Right lobe of liver (tissue), 4 donors: ENCODE measurements around the gene EMILIN2.

Experiments used
- POLR2A ChIP-seq: fragments of 450-650 bp; IDR thresholded peaks from one replicate; pipeline ENCODE4 v1.6.1; 2017; ENCODE audit warnings: antibody characterized with exemption, mild to moderate bottlenecking
- TF ChIP-seq, protein P1 (sequence below), 4 donors: fragments of 200-600 bp in 3 of 4; fragments of 450-650 bp in 1 of 4; IDR thresholded peaks; one replicate each; pipeline versions ENCODE4 v1.5.1 to v1.8.0; 2016 to 2022; ENCODE audit warnings: antibody characterized with exemption in 4 of 4, mild to moderate bottlenecking in 2 of 4
- donor health status: DM: no; HTN: no; CAD: no.
- donor health status: DM: no; HTN: no; CAD: no.
- donor health status: DM: no; HTN: yes; CAD: no.

DNA sequence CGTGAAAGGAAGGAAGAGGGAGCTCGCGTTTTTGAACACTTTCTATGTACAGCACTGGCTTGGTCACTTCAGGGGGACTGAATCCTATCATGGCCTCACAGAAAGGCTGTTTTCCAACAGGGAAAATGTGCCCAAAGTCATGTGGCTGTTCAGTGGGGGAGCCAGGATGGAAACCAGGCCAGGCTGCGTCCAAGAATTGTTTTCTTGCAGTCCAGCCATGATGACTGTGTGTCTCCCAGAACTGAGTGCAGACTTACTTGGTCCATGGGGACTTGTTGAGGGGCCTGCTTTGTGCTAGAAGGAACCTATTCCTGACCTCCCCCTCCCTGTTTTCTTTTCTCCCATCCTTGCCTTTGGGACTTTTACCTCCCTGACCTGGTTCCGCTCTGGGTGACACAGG, 46.9 kb downstream of the EMILIN2 start:
- TF ChIP-seq, protein P1, sequence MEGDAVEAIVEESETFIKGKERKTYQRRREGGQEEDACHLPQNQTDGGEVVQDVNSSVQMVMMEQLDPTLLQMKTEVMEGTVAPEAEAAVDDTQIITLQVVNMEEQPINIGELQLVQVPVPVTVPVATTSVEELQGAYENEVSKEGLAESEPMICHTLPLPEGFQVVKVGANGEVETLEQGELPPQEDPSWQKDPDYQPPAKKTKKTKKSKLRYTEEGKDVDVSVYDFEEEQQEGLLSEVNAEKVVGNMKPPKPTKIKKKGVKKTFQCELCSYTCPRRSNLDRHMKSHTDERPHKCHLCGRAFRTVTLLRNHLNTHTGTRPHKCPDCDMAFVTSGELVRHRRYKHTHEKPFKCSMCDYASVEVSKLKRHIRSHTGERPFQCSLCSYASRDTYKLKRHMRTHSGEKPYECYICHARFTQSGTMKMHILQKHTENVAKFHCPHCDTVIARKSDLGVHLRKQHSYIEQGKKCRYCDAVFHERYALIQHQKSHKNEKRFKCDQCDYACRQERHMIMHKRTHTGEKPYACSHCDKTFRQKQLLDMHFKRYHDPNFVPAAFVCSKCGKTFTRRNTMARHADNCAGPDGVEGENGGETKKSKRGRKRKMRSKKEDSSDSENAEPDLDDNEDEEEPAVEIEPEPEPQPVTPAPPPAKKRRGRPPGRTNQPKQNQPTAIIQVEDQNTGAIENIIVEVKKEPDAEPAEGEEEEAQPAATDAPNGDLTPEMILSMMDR (IDR thresholded peaks at IDR 0.05): no peak
- no peak for TF ChIP-seq POLR2A
